Aorta (tissue), 5 donors: ENCODE data around the gene TMEM114. TPM values are rescaled to one million over a fixed set of nuclear protein-coding genes. Genes with fewer than 3 reads are reported as not detected.

Experiments
- ATAC-seq: fragments of 200-7000 bp; cut with Tn5 transposase; one replicate; pipeline ENCODE4 v1.9.1; 2022; ENCODE audit warnings: moderate library complexity; ENCODE audit not compliant: low FRiP score
- DNase-seq, 2 donors: peaks; one replicate each; pipeline ENCODE4 v3.0.0-alpha.2; 2020
- H3K27ac ChIP-seq, 2 donors: one replicate each; pipeline ENCODE4 v1.5.1; 2013; ENCODE audit warnings: low read length in 2 of 2, mild to moderate bottlenecking in 2 of 2, moderate library complexity in 2 of 2, control low read depth in 1 of 2, inconsistent platforms in 1 of 2, low read depth in 1 of 2
- H3K27me3 ChIP-seq, 2 donors: one replicate each; pipeline ENCODE4 v1.6.1; 2013; ENCODE audit warnings: control low read depth in 1 of 2, low read length in 1 of 2, mild to moderate bottlenecking in 1 of 2, moderate library complexity in 1 of 2; ENCODE audit not compliant: insufficient read depth in 2 of 2, control insufficient read depth in 1 of 2
- H3K36me3 ChIP-seq, 2 donors: one replicate each; pipeline ENCODE4 v1.6.1; 2013; ENCODE audit warnings: control low read depth in 1 of 2, low read length in 1 of 2, mild to moderate bottlenecking in 1 of 2; ENCODE audit not compliant: insufficient read depth in 2 of 2, control insufficient read depth in 1 of 2
- H3K4me1 ChIP-seq, 2 donors: one replicate each; pipeline ENCODE4 v1.6.1; 2013; ENCODE audit warnings: low read length in 2 of 2, control low read depth in 1 of 2, mild to moderate bottlenecking in 1 of 2, moderate library complexity in 1 of 2; ENCODE audit not compliant: insufficient read depth in 2 of 2, control insufficient read depth in 1 of 2
- H3K4me3 ChIP-seq, 2 donors: one replicate each; pipeline ENCODE4 v1.5.1; 2013; ENCODE audit warnings: low read length in 2 of 2, control low read depth in 1 of 2, mild to moderate bottlenecking in 1 of 2
- H3K9me3 ChIP-seq: one replicate; pipeline ENCODE4 v1.6.1; 2013; ENCODE audit warnings: mild to moderate bottlenecking, low read length; ENCODE audit not compliant: control insufficient read depth
- WGBS, 2 donors: extraction: QIAGEN DNeasy Blood & Tissue Kit; methylation state at CpG; one replicate each; pipeline ENCODE4 v1.1.7; 2013; 5-methylcytosine and 5-hydroxymethylcytosine counted together
- intact Hi-C, 2 donors: fragments of 100-400 bp; cut with DNase I; formaldehyde crosslinking; loops; one replicate each; pipeline versions ENCODE4 v1.14.2 to v1.15.0; 2022
- polyA plus RNA-seq, 2 donors: library from polyadenylated mRNA; stranded (reverse); fragments of 200-250 nt; gene quantifications; one replicate each; pipeline ENCODE4 v1.2.3, GENCODE V29; 2013
- total RNA-seq, 2 donors: library from RNA; stranded (reverse); fragmentation: NEBNext Ultra II Directional; extraction: Animal tissue kit (Norgen Biotek cat#: 25700); gene quantifications; one replicate each; pipeline ENCODE4 v1.2.1, GENCODE V29; 2021
- donor health status: healthy with polysubstance abuse.
- donor health status: Bipolar disorder and iron deficiency.
- donor health status: DM: no; HTN: no; CAD: no.
- donor health status: DM: no; HTN: no; CAD: no.
- donor health status: DM: yes; HTN: yes; CAD: no.

TMEM114 gene
- total and polyA plus RNA-seq, 4 donors: not detected

GRCh38 chr16:8620535-8620934 is 30.2 kb upstream of the TMEM114 start:
- intact Hi-C loops: loop anchor here (2.0 to 5.0 kb wide), 3 partner anchors 52 to 54 kb away; partner anchors contain the start of gene ABAT (in 2 of the 2)
- ATAC-seq (no peak), DNase-seq (no peak)
- Histone ChIP-seq H3K27ac (no peak overlapping the region), H3K4me3 (no peak overlapping the region), H3K4me1 (no peaks in the 10 kb centered on the region), H3K36me3 (peaks cover 0 to 2% of the 10 kb centered on the region in 2 donors), H3K9me3 (no peaks in the 10 kb centered on the region), H3K27me3 (no peaks in the 10 kb centered on the region)
- WGBS, 2 donors: 69 to 71% methylated on average over 6 of the region's 6 CpGs

GRCh38 chr16:8619671-8620370 is 29.5 kb upstream of the TMEM114 start:
- Histone ChIP-seq H3K27ac (no peak overlapping the region), H3K27me3 (no peaks in the 10 kb centered on the region), H3K4me3 (no peak overlapping the region), H3K4me1 (no peaks in the 10 kb centered on the region), H3K9me3 (no peaks in the 10 kb centered on the region), H3K36me3 (no peaks in the 10 kb centered on the region)
- intact Hi-C loops: loop anchor here (2.0 to 5.0 kb wide), 3 partner anchors 52 to 55 kb away; partner anchors contain the start of gene ABAT (in 2 of the 2)
- ATAC-seq (no peak), DNase-seq (no peak)
- WGBS, 2 donors: 39 to 49% methylated on average over 5 of the region's 5 CpGs

- H3K4me1 ChIP-seq: no peaks in the 10 kb centered on the region
- no peaks in the 10 kb centered on the region for H3K27me3 ChIP-seq
- H3K4me3 ChIP-seq: no peak overlapping the region
- DNase-seq (no peak), ATAC-seq (no peak)
- WGBS, 2 donors: 62 to 66% methylated on average over 9 of the region's 9 CpGs
- intact Hi-C loops: no loop called here
- H3K27ac ChIP-seq: no peak overlapping the region
- no peaks in the 10 kb centered on the region for H3K9me3 ChIP-seq
- no peaks in the 10 kb centered on the region for H3K36me3 ChIP-seq
These were observed 24.2 kb upstream of the TMEM114 start for GRCh38 chr16:8614435-8615029.

- Histone ChIP-seq H3K9me3 (no peaks in the 10 kb centered on the region), H3K36me3 (no peaks in the 10 kb centered on the region), H3K27ac (no peak overlapping the region), H3K4me1 (no peaks in the 10 kb centered on the region), H3K4me3 (no peak overlapping the region), H3K27me3 (no peaks in the 10 kb centered on the region)
- no peak for DNase-seq
- WGBS, 2 donors: 88 to 92% methylated on average over 1 of the region's 1 CpG
- intact Hi-C loops: no loop called here
- ATAC-seq: no peak
These were observed 21.7 kb upstream of the TMEM114 start for GRCh38 chr16:8611886-8612600.

- H3K27ac ChIP-seq: no peak overlapping the region
These were observed 20.8 kb upstream of the TMEM114 start for GRCh38 chr16:8611122-8611521.

GRCh38 chr16:8607214-8607613 is 16.9 kb upstream of the TMEM114 start:
- Histone ChIP-seq H3K36me3 (no peaks in the 10 kb centered on the region), H3K27me3 (no peaks in the 10 kb centered on the region), H3K4me3 (no peak overlapping the region), H3K27ac (no peak overlapping the region), H3K9me3 (no peaks in the 10 kb centered on the region), H3K4me1 (no peaks in the 10 kb centered on the region)
- DNase-seq: no peak
- intact Hi-C loops: no loop called here
- no peak for ATAC-seq
- WGBS, 2 donors: 70 to 75% methylated on average over 9 of the region's 9 CpGs

More at GRCh38 chr16:8611122-8611521, 20.8 kb upstream of the TMEM114 start:
- ATAC-seq (no peak), DNase-seq (no peak)
- intact Hi-C loops: no loop called here
- 77 to 79% methylated on average over 4 of the region's 4 CpGs for WGBS, 2 donors
- Histone ChIP-seq H3K36me3 (no peaks in the 10 kb centered on the region), H3K9me3 (no peaks in the 10 kb centered on the region), H3K4me3 (no peak overlapping the region), H3K4me1 (no peaks in the 10 kb centered on the region), H3K27me3 (no peaks in the 10 kb centered on the region)

- no peak overlapping the region for H3K4me3 ChIP-seq
- no peaks in the 10 kb centered on the region for H3K4me1 ChIP-seq
- H3K27ac ChIP-seq: no peak overlapping the region
- H3K27me3 ChIP-seq: no peaks in the 10 kb centered on the region
- H3K9me3 ChIP-seq: peaks cover 4% of the 10 kb centered on the region
- ATAC-seq: no peak
- no peak for DNase-seq
- no peaks in the 10 kb centered on the region for H3K36me3 ChIP-seq
- intact Hi-C loops: no loop called here
These were observed 15.2 kb upstream of the TMEM114 start for GRCh38 chr16:8605554-8605953.

GRCh38 chr16:8600144-8600775 is 9.9 kb upstream of the TMEM114 start:
- ATAC-seq: no peak
- Histone ChIP-seq H3K27me3 (no peaks in the 10 kb centered on the region), H3K4me1 (no peaks in the 10 kb centered on the region), H3K9me3 (peaks cover 14% of the 10 kb centered on the region), H3K4me3 (no peak overlapping the region), H3K27ac (no peak overlapping the region), H3K36me3 (no peaks in the 10 kb centered on the region)
- intact Hi-C loops: no loop called here
- WGBS, 2 donors: 60 to 70% methylated on average over 11 of the region's 11 CpGs
- no peak for DNase-seq
